K562 (cell line): ENCODE data around the gene E2F1. TPM values are rescaled to one million over a fixed set of nuclear protein-coding genes. Genes with fewer than 3 reads are reported as not detected.

Experiments
- ADNP ChIP-seq: fragments of 200-800 bp; sonication (Bioruptor generic); IDR thresholded peaks from 2 replicates; pipeline ENCODE4 v1.6.1; 2016; ENCODE audit warnings: missing genetic modification characterization, missing compliant biosample characterization
- CBX8 ChIP-seq: fragments of 200-600 bp; sonication (generic); IDR thresholded peaks from 2 replicates; pipeline ENCODE4 v1.6.1; 2012; ENCODE audit warnings: borderline replicate concordance, mixed run types, low read depth, mild to moderate bottlenecking, moderate library complexity, mixed read lengths, low read length, control low read depth, inconsistent platforms; ENCODE audit not compliant: poor library complexity, severe bottlenecking; ENCODE audit errors: extremely low read depth
- ESRRA ChIP-seq: fragments of 450-650 bp; IDR thresholded peaks from 2 replicates; pipeline ENCODE4 v1.6.1; 2014; ENCODE audit warnings: low read depth, mild to moderate bottlenecking, moderate library complexity, borderline replicate concordance
- FIP1L1 ChIP-seq: fragments of 200-400 bp; formaldehyde crosslinking; IDR thresholded peaks from 2 replicates; pipeline ENCODE4 v1.6.1; 2018; ENCODE audit warnings: mild to moderate bottlenecking, low read depth, low read length; ENCODE audit not compliant: poor library complexity, severe bottlenecking
- KLF16 ChIP-seq: IDR thresholded peaks from 2 replicates; pipeline ENCODE4 v1.6.1; 2016; ENCODE audit warnings: antibody characterized with exemption
- MCM3 ChIP-seq: fragments of 450-650 bp; IDR thresholded peaks from 2 replicates; pipeline ENCODE4 v1.6.1; 2016
- MCM7 ChIP-seq, 2 experiments: fragments of 450-650 bp; IDR thresholded peaks; 2 replicates each; pipeline ENCODE4 v1.6.1; 2016 to 2018
- NFYB ChIP-seq: IDR thresholded peaks from 2 replicates; pipeline ENCODE4 v1.6.1; 2011; ENCODE audit warnings: mild to moderate bottlenecking, moderate library complexity; ENCODE audit not compliant: insufficient read length; ENCODE audit errors: extremely low read depth
- POLR2A ChIP-seq: fragments of 450-650 bp; conservative IDR thresholded peaks from 2 replicates; pipeline ENCODE4 v1.6.1; 2016
- POLR2AphosphoS2 ChIP-seq: IDR thresholded peaks from 2 replicates; pipeline ENCODE4 v1.6.1; 2012; ENCODE audit warnings: low read length, improper control_type of control experiment
- POLR2AphosphoS5 ChIP-seq: IDR thresholded peaks from 2 replicates; pipeline ENCODE4 v1.6.1; 2011; ENCODE audit warnings: mild to moderate bottlenecking, low read depth, low read length, moderate library complexity; ENCODE audit not compliant: control insufficient read depth, insufficient read depth
- RBM17 ChIP-seq: fragments of 200-400 bp; formaldehyde crosslinking; IDR thresholded peaks from 2 replicates; pipeline ENCODE4 v1.6.1; 2017; ENCODE audit warnings: low read depth, mild to moderate bottlenecking, low read length, borderline replicate concordance
- SIN3B ChIP-seq: fragments of 450-650 bp; IDR thresholded peaks from 2 replicates; pipeline ENCODE4 v1.6.1; 2017; ENCODE audit warnings: low read depth, mild to moderate bottlenecking, moderate library complexity
- SMARCB1 ChIP-seq: IDR thresholded peaks from 2 replicates; pipeline ENCODE4 v1.6.1; 2011; ENCODE audit warnings: improper control_type of control experiment, low read depth; ENCODE audit not compliant: insufficient read length
- SNIP1 ChIP-seq: fragments of 450-650 bp; IDR thresholded peaks from 2 replicates; pipeline ENCODE4 v1.7.1; 2017; ENCODE audit warnings: low read depth, mild to moderate bottlenecking
- ZC3H4 ChIP-seq: sonication (generic); formaldehyde crosslinking; IDR thresholded peaks from 2 replicates; pipeline ENCODE4 v1.9.0; 2021; ENCODE audit warnings: missing genetic modification reagents, borderline replicate concordance
- ZNF143 ChIP-seq: sonication (generic); formaldehyde crosslinking; IDR thresholded peaks from 2 replicates; pipeline ENCODE4 v1.9.0; 2022; ENCODE audit warnings: mild to moderate bottlenecking, missing genetic modification reagents
- ZNF217 ChIP-seq: sonication (generic); formaldehyde crosslinking; IDR thresholded peaks from 2 replicates; pipeline ENCODE4 v1.8.0; 2022; ENCODE audit warnings: mild to moderate bottlenecking, missing genetic modification reagents
- ZNF232 ChIP-seq: sonication (generic); formaldehyde crosslinking; IDR thresholded peaks from 2 replicates; pipeline ENCODE4 v1.8.0; 2022; ENCODE audit warnings: mild to moderate bottlenecking, missing genetic modification reagents
- ZNF253 ChIP-seq: fragments of 250-450 bp; sonication (Bioruptor Pico); conservative IDR thresholded peaks from 2 replicates; pipeline ENCODE4 v1.6.1; 2021; ENCODE audit warnings: mild to moderate bottlenecking
- ZNF444 ChIP-seq: fragments of 250-450 bp; sonication (Bioruptor Pico); IDR thresholded peaks from 2 replicates; pipeline ENCODE4 v1.4.0; 2020; ENCODE audit warnings: mild to moderate bottlenecking, moderate library complexity
- ZNF449 ChIP-seq: fragments of 250-450 bp; sonication (Bioruptor Pico); IDR thresholded peaks from 2 replicates; pipeline ENCODE4 v1.8.0; 2022; ENCODE audit warnings: moderate library complexity, mild to moderate bottlenecking, inconsistent platforms
- ZNF584 ChIP-seq: fragments of 200-800 bp; sonication (Bioruptor generic); IDR thresholded peaks from 2 replicates; pipeline ENCODE4 v1.6.1; 2016; ENCODE audit warnings: low read depth, mild to moderate bottlenecking, missing genetic modification characterization, missing compliant biosample characterization
- ZNF695 ChIP-seq: fragments of 450-650 bp; formaldehyde crosslinking; IDR thresholded peaks from 2 replicates; pipeline ENCODE4 v1.4.0; 2020; ENCODE audit warnings: mild to moderate bottlenecking, moderate library complexity
- ZNF707 ChIP-seq: fragments of 250-450 bp; sonication (Bioruptor Pico); conservative IDR thresholded peaks from 2 replicates; pipeline ENCODE4 v1.8.0; 2022; ENCODE audit warnings: inconsistent platforms, mild to moderate bottlenecking, moderate library complexity
- ZNF780A ChIP-seq: fragments of 250-450 bp; sonication (Bioruptor Pico); IDR thresholded peaks from 2 replicates; pipeline ENCODE4 v1.5.0; 2021; ENCODE audit warnings: mild to moderate bottlenecking
- polyA plus RNA-seq, 8 experiments: library from polyadenylated mRNA; depleted of rRNA in 4 of 8; stranded (reverse) in 5 of 8; unstranded in 3 of 8; fragments of >200 nt; fragmentation: Nextera tagmentation in 2 of 8; fragmentation: Illumina TruSeq in 1 of 8; extraction: Ambion mirVana in 2 of 8; extraction: Trizol in 1 of 8; gene quantifications; 2 replicates each; pipeline versions ENCODE4 v1.2.1 to v1.2.3, GENCODE V29; 2011 to 2014; ENCODE audit warnings: inconsistent platforms in 1 of 8, missing spikeins in 1 of 8
- total RNA-seq, 7 experiments: library from RNA; depleted of rRNA in 6 of 7; stranded (reverse); fragments of >200 nt in 6 of 7; fragmentation: Illumina TruSeq in 2 of 7; extraction: Trizol in 2 of 7; gene quantifications; 2 replicates each; pipeline versions ENCODE4 v1.2.1 to v1.2.3, GENCODE V29; 2011 to 2021; ENCODE audit warnings: low replicate concordance in 1 of 7
- TF ChIP-seq, protein P1 (sequence below): sonication (generic); formaldehyde crosslinking; IDR thresholded peaks from 2 replicates; pipeline ENCODE4 v1.8.0; 2022; ENCODE audit warnings: mild to moderate bottlenecking, missing genetic modification reagents

The E2F1 gene
- total and polyA plus RNA-seq, 9 of the 15 experiments (the other 6 are each of a cell fraction or from before 2014, with no cell fraction given): 0.14 to 30.6 (median 13.1) TPM

DNA sequence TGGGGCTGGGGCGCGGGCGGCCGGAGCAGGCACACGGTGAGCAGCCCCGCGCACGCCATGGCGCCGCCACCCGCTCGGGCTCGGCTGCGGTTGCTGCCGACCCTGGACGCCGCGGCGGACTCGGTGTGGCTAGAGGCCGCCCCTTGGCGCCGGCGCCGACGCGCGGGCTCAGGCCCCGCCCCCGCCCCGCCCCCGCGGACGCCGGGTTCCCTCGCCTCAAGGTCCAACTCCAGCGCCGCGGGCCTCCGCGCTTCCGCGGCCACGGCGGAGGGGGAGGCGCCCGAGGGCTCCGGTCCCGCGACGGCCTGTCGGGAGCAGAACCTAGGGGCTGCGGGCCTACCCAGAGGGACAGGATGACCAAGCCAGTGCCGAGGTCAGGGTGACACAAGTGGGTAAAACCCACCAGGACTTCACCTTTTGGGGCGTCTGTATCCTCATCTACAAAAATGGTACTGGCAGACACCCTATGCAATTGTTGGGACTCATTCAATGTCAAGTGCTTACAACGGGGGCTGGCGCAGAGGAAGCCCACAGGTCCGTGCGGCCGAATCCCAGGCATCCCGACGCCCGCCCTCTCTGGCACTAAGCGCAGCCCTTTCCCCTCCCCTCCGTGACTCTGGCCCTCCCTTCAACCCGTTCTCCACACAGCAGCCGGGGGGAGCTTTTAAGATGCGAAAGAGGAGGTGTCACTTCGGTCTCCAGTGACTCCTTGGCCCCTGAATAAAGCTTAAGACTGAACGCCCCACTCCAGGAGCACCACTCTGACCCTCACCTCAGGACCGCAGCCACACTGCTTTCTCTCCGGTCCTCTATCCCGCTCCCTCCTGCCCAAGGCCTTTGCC, 11.7 kb downstream of the E2F1 start, which contains the start of gene NECAB3 (continued):
- TF ChIP-seq NFYB (no peak), ZNF780A (CRISPR knock-in tag) (no peak), ADNP (tag) (no peak), SNIP1 (no peak), MCM7 (IDR thresholded peaks at IDR 0.05) (no peak), POLR2A (no peak; the same call in 1 of the 2 replicates), POLR2AphosphoS5 (peak; percentile 44; the same call in 1 of the 2 replicates), ZC3H4 (CRISPR knock-in tag) (no peak), ESRRA (peak; percentile 25; the same call in 1 of the 2 replicates), MCM3 (no peak), ZNF695 (no peak), SMARCB1 (no peak), RBM17 (no peak), CBX8 (no peak), ZNF707 (CRISPR knock-in tag) (no peak), SIN3B (no peak), ZNF444 (CRISPR knock-in tag) (no peak), KLF16 (no peak), POLR2AphosphoS2 (no peak; the same call in 1 of the 2 replicates), ZNF584 (CRISPR knock-in tag) (no peak), ZNF232 (CRISPR knock-in tag) (no peak), ZNF449 (CRISPR knock-in tag) (no peak), ZNF143 (CRISPR knock-in tag) (no peak), ZNF253 (CRISPR knock-in tag) (no peak), FIP1L1 (no peak), ZNF217 (CRISPR knock-in tag) (no peak)
- TF ChIP-seq, protein P1, sequence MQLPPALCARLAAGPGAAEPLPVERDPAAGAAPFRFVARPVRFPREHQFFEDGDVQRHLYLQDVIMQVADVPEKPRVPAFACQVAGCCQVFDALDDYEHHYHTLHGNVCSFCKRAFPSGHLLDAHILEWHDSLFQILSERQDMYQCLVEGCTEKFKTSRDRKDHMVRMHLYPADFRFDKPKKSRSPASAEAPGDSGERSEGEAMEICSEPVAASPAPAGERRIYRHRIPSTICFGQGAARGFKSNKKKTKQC: no peak
- TF ChIP-seq, all 486 proteins: peak for 57
